Measurements from ENCODE around the gene GPC6.

Gene GPC6

GRCh38 chr13:93521307-93521706 lies 294.7 kb downstream of the GPC6 start:
- no peak for DNase-seq

DNA sequence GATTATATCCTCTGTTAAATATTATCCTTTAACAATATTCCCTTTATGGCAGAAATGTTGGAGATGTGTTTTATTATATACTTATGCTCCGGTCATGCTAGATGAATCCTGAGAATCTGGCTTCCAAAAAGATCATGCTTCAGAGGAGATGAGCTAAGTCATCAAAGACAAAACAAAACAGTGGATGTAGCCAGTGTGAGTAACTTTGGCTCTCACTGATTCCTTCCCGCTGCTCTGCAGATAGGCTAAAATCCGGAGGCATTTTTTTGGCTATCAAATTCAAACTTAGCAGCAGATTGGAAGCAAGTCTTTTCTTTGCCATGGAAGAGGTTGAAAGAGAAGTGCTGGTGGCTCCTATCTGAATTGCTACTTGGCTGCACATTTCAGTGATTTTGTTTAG lies 295.9 kb downstream of the GPC6 start:
- no peak for DNase-seq

DNA sequence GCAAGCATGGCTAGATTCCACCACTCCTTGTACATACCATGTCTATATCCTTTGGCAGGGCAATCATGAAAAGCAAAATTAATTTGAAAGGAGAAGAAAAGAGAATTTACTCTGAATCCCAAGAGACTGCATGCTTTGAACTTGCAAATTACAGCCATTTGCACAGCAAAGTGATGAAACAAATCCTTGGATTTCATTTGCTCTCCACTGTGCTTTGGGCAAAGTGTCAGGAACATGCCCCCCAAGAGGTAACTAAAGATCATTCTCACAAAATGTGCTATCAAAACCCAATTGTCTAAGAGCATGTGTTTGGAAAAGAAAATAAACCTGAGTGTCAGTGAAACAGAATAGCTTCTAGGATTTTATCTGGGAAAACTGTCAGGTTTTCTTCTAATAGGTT lies 298.5 kb downstream of the GPC6 start:
- no peak for DNase-seq

GRCh38 chr13:93527748-93528297 lies 301.2 kb downstream of the GPC6 start:
- no peak for DNase-seq

DNA sequence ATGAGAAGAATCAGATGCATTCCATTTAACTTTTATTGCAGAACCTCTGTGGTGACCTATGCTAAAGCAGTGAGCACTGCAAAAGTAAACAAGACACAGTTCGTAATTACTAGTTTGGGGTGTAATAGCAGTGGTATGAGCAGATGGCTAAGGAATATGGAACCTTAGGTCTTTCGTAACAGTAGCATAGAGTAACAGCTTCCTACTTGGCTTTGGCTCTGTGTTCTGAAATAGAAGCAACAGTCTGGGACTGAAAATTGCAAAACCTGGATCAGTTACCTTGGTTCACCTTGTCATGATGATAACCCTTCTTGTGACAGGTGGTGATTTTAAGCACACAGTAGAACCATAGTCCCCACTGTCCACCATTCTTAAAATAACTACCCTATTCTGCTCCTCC lies 303.4 kb downstream of the GPC6 start:
- no peak for DNase-seq

GRCh38 chr13:93534181-93534700 lies 307.6 kb downstream of the GPC6 start:
- no peak for DNase-seq

- DNase-seq: no peak
These were observed 308.6 kb downstream of the GPC6 start for GRCh38 chr13:93535251-93535650.

DNA sequence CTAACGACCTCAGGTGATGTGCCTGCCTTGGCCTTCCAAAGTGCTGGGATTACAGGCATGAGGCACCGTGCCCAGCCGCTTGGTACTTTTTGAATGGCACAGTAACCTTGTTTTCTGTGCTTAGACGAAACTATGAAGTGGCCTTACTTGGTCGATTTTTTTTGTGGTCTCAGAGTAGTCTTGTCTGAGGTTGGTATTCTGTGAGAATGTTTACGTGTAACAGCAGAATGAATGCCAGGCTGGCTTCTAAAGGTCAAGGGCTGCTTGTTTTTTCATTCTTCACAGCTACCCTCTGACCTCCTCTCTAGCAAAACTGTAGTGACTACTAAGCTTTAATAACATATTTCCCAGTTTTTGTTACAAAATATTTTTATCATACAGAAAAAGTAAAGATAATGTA lies 313.3 kb downstream of the GPC6 start:
- no peak for DNase-seq

DNA sequence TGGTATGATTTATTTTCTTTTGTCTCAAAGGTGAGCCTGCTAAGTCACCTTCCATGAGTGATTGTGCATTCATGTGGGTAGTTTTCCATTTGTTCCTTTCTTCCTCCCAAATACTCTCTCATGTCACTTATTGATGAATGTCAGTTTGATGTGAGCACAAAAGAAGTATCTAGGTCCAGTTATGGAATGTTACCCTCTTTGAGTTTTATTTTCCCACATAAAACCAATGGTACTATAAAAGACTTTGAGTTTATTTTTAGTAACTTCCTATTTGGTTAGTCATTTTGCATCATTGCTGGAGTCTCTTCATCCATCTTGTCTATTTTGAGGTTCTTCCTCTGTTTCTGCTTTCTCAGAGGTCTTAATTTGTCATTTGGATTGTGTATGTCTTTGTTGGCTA lies 321.3 kb downstream of the GPC6 start:
- no peak for DNase-seq

DNA sequence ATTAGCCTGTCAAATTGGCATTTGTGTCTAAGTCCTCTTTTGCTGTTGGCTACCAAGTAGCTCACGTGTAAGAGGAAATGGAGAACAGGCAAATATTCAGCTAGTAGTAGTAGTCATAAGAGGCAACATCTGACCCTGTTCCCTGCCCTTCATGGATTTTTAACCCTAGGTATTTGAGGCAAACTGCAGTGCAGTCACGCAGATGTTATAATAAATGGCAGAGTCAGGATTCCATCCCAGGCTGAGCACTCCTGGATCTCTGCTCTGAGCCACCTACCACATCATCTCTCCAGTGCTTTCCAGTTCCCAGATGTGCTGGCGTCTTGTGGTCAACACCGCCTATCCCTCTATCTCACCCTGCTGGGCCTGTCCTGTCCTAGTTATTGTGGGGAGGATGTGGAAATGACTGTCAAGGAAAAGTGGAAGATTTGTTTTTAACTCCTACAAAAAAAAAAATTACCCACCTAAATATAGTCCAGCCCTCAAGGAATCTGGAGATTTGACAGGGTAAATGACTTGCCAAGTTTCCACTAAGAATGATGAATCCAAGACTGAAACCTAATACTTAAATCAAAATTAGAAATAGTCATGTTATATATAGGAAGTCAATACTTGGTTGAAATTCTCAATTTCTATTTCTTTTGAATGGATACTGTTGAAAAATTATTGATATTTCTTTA lies 322.9 kb downstream of the GPC6 start:
- DNase-seq: no peak

DNA sequence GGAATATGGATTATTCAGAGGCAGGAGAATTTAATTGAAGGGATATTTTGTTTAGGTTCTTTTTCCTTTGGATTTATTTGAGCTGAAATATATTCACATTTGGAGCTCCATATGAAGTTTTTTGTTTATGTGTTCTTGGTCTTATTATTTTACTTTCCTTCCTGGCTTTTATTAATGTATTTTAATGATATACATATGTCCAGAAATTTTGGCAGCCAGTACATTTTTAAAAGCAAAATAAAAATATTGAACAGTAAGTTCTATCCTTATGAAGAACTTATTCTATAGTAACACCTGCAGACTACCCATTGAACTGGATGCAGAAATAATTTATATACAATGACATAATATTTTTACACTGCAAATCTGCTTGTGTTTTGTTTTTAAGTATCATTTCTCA lies 323.6 kb downstream of the GPC6 start:
- DNase-seq: no peak

- DNase-seq: no peak
These were observed 326.0 kb downstream of the GPC6 start for GRCh38 chr13:93552596-93552995.

GRCh38 chr13:93554514-93554913 lies 327.9 kb downstream of the GPC6 start:
- no peak for DNase-seq

DNA sequence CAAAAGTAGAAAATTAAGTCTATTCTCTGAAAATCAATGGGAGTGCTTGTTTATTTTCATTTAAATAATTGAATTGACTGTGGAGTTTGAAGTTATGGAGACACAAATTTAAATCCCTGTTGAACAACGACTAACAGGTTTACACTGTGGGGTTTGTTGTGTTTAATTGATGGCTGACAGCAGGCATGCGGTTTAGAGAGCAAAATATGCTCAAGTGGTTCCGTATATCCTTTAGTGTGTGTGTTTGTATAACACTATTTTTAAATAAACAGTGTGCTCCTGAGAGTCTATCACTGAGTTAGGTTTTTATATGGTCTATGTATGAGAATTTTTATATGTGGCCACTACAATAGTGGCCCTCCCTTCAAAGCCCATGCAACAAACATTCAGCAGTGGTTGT lies 332.0 kb downstream of the GPC6 start:
- no peak for DNase-seq

GRCh38 chr13:93559718-93560117 lies 333.1 kb downstream of the GPC6 start:
- peak; percentile 60 for DNase-seq

- DNase-seq: no peak
These were observed 335.1 kb downstream of the GPC6 start for GRCh38 chr13:93561576-93562225.

GRCh38 chr13:93562676-93563075 lies 336.1 kb downstream of the GPC6 start:
- DNase-seq: no peak

DNA sequence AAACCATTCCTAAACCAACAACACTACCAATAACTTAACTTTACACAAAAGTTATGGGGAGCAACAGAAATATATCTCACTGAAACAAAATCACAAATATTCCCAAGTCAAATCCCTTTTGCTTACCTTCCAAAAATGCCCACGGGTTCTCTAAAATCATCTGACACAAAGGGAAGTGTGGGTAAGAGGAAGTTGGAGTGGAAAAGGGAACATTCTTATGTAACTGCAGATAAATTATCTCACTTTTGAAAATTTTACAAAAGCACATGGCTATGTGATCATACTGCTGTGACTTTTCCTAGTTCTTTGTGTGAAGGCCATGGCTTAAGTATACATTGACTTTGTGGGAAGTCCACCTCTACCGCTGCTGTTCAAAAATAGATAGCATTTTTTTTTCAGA lies 350.5 kb downstream of the GPC6 start:
- DNase-seq: no peak

GRCh38 chr13:93589788-93590187 lies 363.2 kb downstream of the GPC6 start:
- no peak for DNase-seq

- DNase-seq: peak; percentile 56
These were observed 376.4 kb downstream of the GPC6 start for GRCh38 chr13:93603043-93603442.

DNA sequence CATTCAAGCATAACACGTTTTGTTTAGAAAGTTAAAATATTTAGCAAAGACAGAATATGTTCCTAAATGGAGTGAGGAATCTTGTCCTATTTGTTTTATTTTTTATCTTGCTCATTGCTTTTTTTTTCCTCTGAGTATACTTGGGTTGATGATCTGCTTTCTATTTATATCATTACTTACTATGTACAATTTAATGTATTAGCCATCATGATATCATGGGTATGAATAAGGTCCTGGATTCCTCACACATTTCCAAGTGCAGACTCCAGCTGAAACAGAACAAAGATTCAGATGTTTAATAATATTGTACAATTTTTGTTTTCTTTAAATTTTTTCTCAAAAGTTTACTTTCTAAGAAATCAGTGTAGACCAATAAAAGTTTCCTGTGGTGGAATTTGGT lies 388.2 kb downstream of the GPC6 start:
- DNase-seq: no peak

DNA sequence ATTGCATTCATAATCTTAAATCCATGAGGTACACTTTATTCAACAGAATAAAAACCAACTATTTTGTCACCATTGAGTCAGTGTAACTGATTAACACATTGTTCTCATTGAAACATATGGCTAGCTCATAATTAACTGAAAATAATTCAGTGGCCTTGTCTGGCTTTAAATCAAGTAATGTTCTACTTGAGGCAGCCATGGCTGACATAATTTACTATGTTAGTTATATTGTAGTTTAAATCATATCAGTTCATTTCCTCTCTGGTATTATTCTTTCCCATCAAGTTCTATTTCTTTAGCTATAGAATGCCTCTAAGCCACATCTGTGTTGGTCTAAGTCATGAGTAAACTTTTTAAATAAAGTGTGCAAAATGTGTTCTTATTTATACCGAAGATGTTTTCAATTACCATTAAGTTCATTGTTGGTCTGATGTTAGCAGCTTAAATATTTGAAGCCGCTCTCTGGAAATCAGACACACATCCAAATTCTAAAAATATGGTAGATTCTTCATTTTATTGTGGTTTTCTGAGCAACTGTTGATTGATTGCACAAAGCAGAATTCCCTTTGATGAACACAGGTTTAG lies 393.7 kb downstream of the GPC6 start:
- DNase-seq: no peak

DNA sequence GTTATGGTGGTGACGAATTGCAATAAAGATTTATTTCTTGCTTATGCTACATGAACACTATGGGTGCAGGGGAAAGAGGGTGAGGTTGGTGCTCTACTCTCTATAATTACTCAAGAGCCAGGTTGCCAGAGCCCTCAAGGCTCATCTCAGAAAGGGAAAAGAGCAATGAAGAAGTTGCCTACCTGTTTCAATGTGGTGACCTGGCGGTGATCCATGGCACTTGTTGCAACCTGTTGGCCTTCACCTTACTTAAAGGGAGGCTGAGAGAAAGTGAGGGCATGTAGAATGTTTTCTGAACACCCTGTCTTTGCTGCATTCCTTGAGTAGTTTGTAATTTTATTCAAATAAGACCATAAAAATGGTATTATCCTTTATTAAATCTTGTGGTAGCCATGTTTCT lies 394.4 kb downstream of the GPC6 start:
- no peak for DNase-seq

GRCh38 chr13:93621966-93622365 lies 395.4 kb downstream of the GPC6 start:
- no peak for DNase-seq

All from T1000 (cell line).